Rectal smooth muscle tissue (tissue), 1 donor: ENCODE measurements around the gene FNDC3A.

Source experiments
- H3K27ac ChIP-seq: one replicate; pipeline ENCODE4 v1.7.0; 2013; ENCODE audit warnings: low read depth, low read length, inconsistent platforms
- H3K27me3 ChIP-seq: one replicate; pipeline ENCODE4 v1.7.0; 2013; ENCODE audit warnings: low read length; ENCODE audit not compliant: control insufficient read depth, insufficient read depth
- H3K36me3 ChIP-seq: one replicate; pipeline ENCODE4 v1.7.0; 2013; ENCODE audit warnings: low read length; ENCODE audit not compliant: control insufficient read depth, insufficient read depth
- H3K4me1 ChIP-seq: one replicate; pipeline ENCODE4 v1.7.0; 2013; ENCODE audit warnings: low read length; ENCODE audit not compliant: control insufficient read depth, insufficient read depth
- H3K4me3 ChIP-seq: one replicate; pipeline ENCODE4 v1.7.0; 2013; ENCODE audit warnings: low read length
- H3K9ac ChIP-seq: one replicate; pipeline ENCODE4 v1.7.0; 2013; ENCODE audit warnings: low read length

The FNDC3A gene

DNA sequence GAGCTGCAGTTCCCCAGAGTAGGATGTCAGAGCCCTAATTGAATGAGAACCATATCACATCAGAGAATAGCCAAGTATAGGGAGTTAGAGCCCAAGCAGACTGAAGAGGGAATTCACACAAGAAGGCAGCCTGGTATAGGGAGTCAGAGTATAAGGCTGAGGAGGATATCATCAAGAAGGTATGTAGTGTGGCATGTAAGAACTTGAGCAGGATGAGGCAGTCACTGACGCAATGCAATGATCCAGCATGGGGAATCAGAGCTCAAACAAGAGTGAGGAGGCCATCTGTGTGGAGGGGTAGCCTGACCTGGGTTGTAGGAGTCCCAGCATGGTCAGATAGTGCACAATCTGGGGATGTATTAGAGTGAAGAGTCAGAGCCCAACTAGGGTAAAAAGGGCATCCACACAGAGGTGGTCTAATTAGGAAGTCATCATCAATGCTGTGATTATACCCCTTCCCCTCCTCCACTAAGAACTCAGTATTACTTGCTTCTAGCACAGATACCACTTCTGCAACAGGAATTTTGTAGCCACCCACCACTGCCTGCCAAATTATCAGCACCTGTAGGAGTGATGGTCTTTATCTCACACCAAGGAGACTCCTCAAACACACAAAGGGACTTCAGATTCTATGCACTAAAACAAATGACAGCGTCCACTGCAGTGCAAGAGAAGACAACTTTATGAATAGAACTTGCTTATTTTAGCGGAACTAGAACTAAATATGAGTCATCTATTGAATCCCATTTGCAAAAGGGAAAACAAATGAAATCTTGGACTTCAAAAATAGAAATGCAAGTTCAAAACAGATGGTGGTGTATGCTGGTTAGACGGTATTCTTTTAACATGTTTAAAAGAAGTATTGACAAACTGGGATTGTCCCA is 107.2 kb downstream of the FNDC3A start:
- Histone ChIP-seq H3K9ac (no peak overlapping the region), H3K27ac (no peak overlapping the region), H3K4me3 (no peak overlapping the region), H3K4me1 (no peaks in the 10 kb centered on the region), H3K36me3 (no peaks in the 10 kb centered on the region), H3K27me3 (no peaks in the 10 kb centered on the region)

DNA sequence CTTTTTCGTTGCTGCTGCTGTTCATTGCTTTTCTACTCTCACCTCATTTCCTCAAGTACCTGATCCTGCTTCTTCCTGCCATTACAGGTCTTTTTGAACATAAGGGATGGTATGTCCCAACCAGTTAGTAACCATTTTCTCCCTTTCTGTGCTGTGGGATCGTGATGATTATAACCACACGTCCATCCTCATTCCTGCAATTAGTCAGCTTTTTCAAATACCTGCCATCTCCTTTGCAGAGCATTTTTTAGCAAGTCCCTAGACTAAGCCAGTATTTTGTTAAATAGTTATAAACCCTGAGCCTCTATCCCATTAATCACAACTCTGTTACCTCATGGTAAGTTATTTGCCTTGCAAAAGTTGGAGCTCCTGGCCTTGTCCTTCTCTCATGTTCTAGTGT is 109.2 kb downstream of the FNDC3A start:
- no peaks in the 10 kb centered on the region for H3K36me3 ChIP-seq
- H3K4me3 ChIP-seq = no peak overlapping the region
- H3K27me3 ChIP-seq = no peaks in the 10 kb centered on the region
- no peak overlapping the region for H3K27ac ChIP-seq
- H3K9ac ChIP-seq = no peak overlapping the region
- no peaks in the 10 kb centered on the region for H3K4me1 ChIP-seq

DNA sequence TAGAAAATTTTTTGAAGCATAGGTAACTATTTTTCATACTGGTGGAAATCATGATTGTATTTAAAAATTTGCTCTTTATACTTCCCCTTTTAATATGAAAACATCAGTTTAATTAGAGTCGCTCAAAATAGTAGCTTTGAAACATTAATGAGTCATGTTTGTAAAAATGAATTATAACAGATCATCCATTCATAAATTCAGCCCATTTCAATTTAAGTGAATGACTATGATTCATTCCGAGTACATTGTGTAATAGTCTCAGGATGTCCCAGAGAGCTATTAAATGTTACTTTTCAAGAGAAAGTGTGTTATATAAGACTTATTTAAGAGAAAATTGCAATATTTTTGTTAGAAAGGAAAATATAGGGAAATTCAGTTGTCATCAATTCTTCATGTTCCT is 111.0 kb downstream of the FNDC3A start:
- H3K9ac ChIP-seq = no peak overlapping the region
- H3K27me3 ChIP-seq = no peaks in the 10 kb centered on the region
- no peaks in the 10 kb centered on the region for H3K36me3 ChIP-seq
- H3K4me1 ChIP-seq = no peaks in the 10 kb centered on the region
- no peak overlapping the region for H3K27ac ChIP-seq
- no peak overlapping the region for H3K4me3 ChIP-seq

DNA sequence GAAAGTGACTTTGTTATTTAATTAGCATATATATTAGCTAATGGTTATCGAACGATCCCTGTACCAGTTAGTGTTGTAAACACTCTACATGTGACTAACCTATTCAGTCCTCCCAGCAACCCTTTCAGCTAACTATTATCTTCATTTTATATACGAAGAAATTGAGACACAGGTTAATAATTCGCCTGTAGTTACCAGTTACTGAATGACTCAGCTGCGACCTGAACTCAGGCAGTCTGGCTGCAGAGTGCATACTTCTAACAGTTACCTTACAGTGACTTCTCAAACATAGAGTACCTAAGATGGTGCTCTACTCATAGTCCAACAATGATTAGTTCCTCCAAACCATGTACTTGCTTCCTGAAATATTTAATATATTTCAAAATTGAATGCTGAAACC is 117.7 kb downstream of the FNDC3A start:
- H3K27ac ChIP-seq = no peak overlapping the region
- H3K9ac ChIP-seq = no peak overlapping the region
- H3K36me3 ChIP-seq = no peaks in the 10 kb centered on the region
- H3K4me1 ChIP-seq = peaks cover 5% of the 10 kb centered on the region
- no peaks in the 10 kb centered on the region for H3K27me3 ChIP-seq
- H3K4me3 ChIP-seq = no peak overlapping the region

DNA sequence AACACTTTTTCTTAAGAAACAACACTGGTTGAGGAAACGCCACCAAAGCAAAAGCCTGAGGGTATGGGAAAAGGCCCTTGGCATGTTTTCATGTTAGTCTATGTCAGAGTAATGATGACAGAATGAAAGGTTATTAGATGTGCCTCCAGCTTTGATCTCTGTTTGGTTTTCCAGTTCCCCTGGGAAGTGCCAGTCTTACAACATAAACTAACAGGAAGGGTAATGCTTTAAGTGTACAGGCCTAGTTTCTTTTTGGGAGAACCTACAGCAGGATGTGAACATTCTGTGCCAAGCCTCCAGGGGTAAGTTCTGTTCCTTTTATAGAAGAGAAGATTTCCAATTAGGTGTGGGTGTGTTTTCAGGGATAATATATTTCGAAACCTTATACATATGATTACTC is 121.7 kb downstream of the FNDC3A start:
- peak overlapping the region; percentile 25 for H3K27ac ChIP-seq
- H3K36me3 ChIP-seq = no peaks in the 10 kb centered on the region
- no peak overlapping the region for H3K9ac ChIP-seq
- H3K27me3 ChIP-seq = no peaks in the 10 kb centered on the region
- H3K4me3 ChIP-seq = no peak overlapping the region
- H3K4me1 ChIP-seq = peaks cover 11% of the 10 kb centered on the region

DNA sequence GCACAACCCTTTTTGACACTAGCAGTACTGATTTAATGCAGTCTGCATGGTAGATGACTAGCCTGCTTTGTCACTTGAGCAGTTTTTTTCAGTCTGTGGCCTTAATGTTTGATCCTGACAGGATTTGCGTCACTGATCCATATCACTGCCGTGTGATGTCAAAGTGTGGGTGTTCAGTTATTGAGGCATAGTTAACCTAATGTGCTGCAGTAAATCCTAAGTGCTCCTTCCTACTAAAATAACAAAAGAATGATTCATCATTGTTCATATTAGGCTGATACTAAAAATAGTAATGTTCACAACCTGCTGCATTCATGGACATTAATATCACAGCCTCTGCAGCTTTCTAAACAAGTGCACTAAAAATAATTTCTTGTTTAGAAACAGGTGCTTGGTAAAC is 122.5 kb downstream of the FNDC3A start:
- Histone ChIP-seq H3K27ac (peak overlapping the region; percentile 25), H3K4me1 (peaks cover 11% of the 10 kb centered on the region), H3K9ac (no peak overlapping the region), H3K36me3 (no peaks in the 10 kb centered on the region), H3K27me3 (no peaks in the 10 kb centered on the region), H3K4me3 (no peak overlapping the region)

DNA sequence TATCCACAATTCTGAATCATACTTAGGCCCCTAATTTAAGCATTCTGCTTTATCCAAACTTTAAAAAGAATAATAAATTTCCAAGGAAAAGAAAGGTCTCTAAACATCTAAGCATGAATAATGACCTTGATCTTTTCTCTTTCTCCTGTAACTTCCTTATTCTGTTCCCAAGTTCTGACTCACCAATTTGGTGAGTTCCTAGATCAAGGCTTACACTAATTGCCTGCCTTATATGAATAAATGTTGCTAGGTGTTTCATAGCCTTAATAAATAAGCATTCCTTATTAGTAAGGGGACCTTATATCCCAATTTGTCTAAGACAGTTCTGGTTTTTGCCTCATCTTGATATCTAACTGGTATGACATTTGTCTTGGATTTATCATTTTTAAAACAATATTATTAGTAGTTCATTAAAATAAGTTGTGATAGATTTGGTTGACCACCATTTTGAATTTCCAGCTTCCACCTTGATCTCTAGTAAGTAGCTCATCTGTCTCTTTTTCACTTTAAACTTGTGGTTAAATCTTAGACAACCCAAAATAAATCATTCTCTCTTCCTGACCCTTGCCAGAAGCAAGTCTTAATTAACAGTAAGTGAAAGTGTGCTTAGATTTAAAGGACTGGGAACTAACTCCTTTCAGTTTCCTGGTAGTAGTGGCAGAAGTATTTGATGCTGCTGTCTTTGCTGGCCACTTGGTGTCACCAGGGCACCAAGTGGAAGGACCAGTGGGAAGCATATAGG is 123.2 kb downstream of the FNDC3A start:
- Histone ChIP-seq H3K27ac (peak overlapping the region; percentile 26), H3K4me1 (peaks cover 11% of the 10 kb centered on the region), H3K4me3 (no peak overlapping the region), H3K36me3 (no peaks in the 10 kb centered on the region), H3K9ac (no peak overlapping the region), H3K27me3 (no peaks in the 10 kb centered on the region)

DNA sequence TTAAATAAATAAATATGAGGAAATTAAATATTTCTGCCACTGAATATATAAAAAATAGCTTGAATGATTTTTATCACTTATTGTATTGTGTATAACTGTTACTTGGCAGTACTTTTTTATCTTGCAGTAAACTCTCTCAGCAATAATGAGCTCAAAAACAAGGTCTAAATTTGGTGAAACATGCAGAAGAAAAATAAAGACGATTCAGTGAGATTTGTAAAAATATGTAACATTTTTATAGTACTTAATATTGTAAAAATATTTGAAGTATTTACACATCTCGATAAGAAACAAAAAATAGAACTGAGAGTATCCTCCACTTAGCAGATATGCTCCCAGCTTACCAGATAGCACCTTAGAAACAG is 123.8 kb downstream of the FNDC3A start:
- Histone ChIP-seq H3K27me3 (no peaks in the 10 kb centered on the region), H3K4me3 (no peak overlapping the region), H3K36me3 (no peaks in the 10 kb centered on the region), H3K4me1 (peaks cover 11% of the 10 kb centered on the region), H3K9ac (no peak overlapping the region), H3K27ac (no peak overlapping the region)

DNA sequence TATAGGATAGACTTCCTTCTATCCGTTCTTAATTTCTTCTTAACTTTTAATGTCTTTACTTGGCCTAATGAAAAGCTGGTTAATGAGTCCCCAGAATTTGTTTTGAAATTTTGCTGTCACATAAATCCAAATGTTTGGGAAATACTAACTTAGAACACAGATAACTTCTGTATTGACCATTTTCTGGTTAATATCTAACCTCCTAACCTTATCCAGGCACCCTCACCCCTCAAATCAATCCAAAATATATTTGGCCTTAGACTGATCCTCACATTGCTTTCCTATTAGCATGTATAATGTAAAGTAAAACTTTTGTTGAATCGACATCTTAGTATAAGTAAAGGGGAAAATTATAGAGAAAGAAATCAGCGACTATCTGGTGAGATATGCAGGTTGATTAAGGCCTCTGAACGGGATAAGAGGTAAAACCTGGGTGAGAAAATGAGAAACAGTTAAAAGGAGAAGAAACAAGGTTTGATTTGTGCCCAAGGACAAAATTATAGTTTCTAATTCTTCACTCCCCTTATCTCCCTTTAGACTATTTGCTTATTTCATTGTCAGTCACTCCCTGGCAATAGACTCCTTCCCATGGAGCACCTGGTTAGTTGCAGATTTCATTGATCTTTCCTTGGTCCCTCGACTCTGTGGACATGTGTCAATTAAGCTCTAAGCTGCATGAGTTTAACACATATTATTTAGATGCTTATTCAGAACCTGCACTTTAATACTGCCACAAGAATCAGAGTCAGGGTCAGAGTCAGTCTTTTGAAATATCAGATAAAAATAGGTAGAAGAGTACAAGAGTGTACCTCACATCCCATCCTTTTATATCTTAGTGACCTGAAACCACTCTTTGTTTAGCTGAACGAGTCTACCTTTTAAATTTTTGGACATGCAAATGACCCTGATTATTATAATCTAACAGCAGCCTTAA is 125.2 kb downstream of the FNDC3A start:
- Histone ChIP-seq H3K4me1 (peaks cover 11% of the 10 kb centered on the region), H3K27me3 (no peaks in the 10 kb centered on the region), H3K9ac (no peak overlapping the region), H3K36me3 (no peaks in the 10 kb centered on the region), H3K27ac (no peak overlapping the region), H3K4me3 (no peak overlapping the region)

DNA sequence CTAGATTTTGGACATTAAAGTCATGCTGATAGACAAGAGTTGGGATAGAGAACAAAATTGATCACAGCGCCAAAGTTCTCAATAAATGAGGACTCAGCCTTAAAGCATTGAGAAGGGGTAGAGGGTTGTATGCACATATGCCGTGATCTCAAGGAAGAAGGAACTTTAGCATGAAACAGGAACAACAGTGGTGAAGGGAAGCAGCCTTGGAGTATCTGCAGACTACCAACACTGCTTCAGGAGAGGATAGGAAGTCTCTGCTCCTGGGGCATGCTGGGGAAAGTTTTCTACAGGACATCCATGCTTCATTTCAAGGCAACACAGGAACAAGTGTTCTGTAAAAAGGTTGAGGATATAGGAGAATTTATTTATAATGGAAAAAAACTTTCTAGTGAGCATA is 132.5 kb downstream of the FNDC3A start:
- no peak overlapping the region for H3K27ac ChIP-seq
- H3K36me3 ChIP-seq = no peaks in the 10 kb centered on the region
- no peaks in the 10 kb centered on the region for H3K27me3 ChIP-seq
- H3K4me3 ChIP-seq = no peak overlapping the region
- H3K9ac ChIP-seq = no peak overlapping the region
- H3K4me1 ChIP-seq = peaks cover 3% of the 10 kb centered on the region

DNA sequence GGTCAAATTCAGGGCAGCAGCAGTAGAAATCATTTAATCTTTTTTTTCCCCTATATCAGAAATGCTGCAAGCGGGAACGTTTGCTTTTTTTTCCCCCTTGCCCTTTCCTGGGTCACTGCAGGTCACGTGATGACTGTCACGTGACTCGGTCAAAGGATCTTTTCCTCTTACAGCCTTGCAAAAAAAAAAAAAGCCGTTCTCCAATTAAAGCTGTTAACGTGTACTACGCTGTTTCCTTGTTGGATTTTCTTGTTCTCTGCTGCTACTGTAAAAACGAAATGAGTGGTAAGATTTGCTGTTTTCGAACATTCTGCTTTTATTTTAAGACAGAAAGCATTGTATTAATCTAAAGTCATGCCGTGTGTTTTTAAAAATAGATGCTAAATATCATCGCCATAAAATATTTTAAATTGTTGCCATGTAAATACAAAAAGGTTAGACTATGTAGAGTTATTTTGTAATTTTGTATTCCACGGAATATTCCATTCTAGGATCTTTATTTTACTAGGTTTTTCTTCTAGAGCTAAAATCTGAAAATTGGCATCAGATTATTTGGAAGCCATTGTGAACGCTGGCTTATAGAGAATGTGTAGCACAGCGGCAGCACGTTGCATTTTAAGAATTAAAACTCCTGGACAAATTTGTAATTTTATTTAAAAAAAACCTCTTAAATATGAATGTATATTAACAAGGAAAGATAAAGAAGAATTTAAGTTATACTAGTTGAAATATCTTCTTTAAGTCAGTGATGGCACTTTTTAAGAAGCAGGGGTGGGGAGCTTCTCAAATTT is 134.6 kb downstream of the FNDC3A start:
- no peaks in the 10 kb centered on the region for H3K36me3 ChIP-seq
- peaks cover 3% of the 10 kb centered on the region for H3K4me1 ChIP-seq
- H3K4me3 ChIP-seq = peak overlapping the region; percentile 68
- no peak overlapping the region for H3K9ac ChIP-seq
- no peak overlapping the region for H3K27ac ChIP-seq
- no peaks in the 10 kb centered on the region for H3K27me3 ChIP-seq

DNA sequence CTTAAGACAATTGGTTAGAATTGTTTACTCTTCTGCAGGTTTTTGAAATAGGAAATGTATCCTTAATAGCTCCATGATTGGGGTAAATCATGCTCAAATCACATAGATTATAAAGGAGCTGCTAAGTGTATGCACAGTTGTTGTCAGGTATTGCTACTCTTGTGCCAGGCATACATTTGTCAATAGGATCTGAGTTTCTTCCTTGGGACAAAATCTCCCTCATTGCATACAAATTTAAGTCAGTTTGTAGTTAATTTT is 135.1 kb downstream of the FNDC3A start:
- Histone ChIP-seq H3K36me3 (peaks cover 3% of the 10 kb centered on the region), H3K27ac (no peak overlapping the region), H3K27me3 (no peaks in the 10 kb centered on the region), H3K9ac (no peak overlapping the region), H3K4me1 (peaks cover 3% of the 10 kb centered on the region), H3K4me3 (peak overlapping the region; percentile 68)
